GM12872 (cell line): ENCODE results near the gene FHIT.

Experiments used
- TF ChIP-seq, protein P1 (sequence below): IDR thresholded peaks from 3 replicates; pipeline ENCODE4 v1.5.1; 2011; ENCODE audit warnings: low read depth, mild to moderate bottlenecking, low read length, moderate library complexity; ENCODE audit not compliant: insufficient read depth

FHIT gene

DNA sequence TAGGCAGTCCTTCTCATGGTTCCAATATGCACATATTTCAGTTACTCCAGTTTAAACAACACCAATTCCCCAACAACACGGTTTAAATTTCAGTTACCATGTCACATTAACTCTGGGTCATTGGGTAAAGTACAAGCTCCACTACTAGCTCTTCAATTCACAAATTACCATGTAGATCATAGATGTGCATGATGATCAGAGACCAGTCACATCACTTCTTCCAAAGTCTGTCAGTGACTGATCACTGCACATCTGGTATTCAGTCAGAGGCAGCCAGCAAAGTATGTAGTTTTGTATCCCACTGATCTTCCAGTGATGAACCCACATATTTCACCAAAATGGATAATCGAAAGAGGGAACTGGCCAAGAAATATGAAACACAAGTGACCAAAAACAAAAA lies 1223.0 kb downstream of the FHIT start:
- TF ChIP-seq, protein P1, sequence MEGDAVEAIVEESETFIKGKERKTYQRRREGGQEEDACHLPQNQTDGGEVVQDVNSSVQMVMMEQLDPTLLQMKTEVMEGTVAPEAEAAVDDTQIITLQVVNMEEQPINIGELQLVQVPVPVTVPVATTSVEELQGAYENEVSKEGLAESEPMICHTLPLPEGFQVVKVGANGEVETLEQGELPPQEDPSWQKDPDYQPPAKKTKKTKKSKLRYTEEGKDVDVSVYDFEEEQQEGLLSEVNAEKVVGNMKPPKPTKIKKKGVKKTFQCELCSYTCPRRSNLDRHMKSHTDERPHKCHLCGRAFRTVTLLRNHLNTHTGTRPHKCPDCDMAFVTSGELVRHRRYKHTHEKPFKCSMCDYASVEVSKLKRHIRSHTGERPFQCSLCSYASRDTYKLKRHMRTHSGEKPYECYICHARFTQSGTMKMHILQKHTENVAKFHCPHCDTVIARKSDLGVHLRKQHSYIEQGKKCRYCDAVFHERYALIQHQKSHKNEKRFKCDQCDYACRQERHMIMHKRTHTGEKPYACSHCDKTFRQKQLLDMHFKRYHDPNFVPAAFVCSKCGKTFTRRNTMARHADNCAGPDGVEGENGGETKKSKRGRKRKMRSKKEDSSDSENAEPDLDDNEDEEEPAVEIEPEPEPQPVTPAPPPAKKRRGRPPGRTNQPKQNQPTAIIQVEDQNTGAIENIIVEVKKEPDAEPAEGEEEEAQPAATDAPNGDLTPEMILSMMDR: no peak

DNA sequence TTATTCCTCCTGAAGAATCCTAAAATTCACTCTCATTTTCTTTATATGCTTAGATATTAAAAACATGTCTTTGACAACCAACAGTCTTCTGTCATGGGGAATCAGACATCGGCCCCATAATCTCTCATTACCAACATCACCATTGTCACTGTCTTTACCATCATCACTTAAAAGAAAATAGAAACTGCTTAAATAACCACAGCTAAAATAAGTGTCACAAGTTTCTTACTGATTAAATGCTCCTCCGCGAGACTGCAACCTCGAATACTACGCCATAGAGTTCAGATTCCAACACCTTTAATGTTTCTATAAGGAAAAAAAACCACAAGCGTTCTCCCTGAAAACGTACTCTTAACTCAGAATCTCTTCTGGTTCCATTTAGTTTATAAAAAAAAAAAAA lies 1223.9 kb downstream of the FHIT start:
- TF ChIP-seq, protein P1: no peak

DNA sequence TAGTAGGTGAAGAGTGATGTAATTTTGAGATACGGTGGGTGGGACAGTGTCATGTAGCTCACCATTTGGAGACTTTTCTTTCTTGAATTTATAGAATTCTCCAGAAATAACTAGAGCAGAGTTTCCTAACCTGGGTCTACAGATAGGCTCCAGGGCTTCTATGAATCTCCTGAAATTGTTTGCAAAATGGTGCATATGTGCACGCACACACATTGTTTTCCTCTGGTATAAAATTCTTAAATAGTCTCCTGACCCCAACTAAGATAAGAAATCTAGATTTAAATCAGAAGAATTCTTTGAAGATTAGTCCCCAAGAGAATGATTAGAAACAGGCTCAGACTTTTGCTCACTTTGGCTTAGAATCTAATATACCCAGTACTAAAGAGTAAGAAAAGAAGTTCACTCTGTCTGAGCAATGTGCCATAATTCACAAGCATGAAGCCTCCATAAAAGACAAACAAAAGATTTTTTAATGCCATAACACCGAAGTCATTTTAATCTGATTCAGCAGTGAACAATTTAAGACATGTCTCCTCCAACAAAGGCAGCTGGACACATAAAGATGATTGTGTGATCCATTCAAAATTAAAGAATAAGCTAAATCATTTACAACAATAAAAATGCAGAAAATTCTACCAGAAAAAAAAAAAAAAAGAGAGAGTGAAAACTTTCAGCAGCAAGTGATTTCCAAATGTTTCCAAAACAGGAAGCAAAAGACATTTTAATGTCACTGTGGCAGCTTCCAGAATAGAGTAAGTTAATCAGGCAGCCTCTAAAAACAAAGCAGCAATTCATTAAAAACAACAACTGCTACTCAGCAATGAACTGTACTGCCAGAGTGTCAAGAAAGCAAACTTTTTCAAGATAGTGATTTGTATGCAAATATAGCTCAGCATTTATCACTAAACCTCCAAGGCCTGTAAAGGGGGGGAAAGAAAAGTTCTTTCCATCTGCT lies 1225.9 kb downstream of the FHIT start:
- TF ChIP-seq, protein P1: no peak

DNA sequence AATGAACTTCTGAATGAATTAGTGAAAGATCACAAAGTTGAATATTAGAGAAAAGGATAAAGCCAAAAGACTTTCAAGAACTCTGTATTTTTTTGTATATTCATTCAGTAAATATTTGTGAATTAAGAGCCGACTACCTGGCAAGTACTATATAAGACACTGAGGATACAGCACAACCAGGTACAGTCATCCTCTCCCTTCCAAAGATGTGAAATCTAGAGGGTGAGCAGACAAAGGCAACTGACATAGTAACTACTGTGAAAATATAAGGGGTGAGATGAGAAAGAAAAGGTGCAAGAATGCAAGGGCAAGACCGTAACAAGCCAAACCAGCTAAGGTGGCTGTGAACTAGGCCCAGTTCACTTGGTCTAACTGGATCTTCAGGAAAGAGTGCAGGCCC lies 1226.9 kb downstream of the FHIT start:
- TF ChIP-seq, protein P1: no peak

DNA sequence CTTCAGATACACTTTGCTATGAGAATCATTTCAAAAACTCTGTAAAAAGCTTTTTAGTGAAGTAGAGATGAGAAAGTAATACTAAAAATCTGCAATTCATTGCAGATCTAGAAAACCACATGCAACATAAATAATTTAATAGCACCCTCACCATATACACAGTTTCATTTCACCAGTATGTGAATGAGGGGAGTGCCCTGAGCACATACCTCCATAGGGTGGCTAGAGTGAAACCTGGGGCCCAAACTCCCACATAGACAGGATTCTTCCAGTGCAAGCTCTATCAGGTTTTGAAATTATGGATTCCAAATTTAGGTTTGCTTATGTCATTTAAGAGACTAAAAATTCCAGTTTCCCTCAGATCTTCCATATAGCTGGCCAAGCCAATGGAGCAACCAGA lies 1228.1 kb downstream of the FHIT start:
- TF ChIP-seq, protein P1: no peak

DNA sequence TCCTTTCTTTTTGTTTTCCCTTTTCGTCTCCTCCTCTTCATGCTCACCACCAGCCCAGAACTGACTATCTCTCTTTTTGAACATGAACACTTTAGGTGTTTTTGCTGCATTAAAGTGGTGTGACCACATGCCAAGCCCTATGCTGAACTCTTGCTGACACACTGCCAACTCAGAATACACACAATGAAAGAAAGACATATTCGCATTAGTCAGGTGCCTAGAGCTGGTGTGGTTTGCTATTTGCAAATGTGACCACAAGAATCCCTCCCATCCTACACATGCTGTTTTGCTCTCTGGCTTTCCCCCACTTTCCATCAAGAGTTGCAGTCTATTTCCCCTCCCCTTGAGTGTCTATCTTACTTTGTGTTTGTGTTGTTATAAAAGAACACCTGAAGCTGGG lies 1233.6 kb downstream of the FHIT start:
- TF ChIP-seq, protein P1: no peak

DNA sequence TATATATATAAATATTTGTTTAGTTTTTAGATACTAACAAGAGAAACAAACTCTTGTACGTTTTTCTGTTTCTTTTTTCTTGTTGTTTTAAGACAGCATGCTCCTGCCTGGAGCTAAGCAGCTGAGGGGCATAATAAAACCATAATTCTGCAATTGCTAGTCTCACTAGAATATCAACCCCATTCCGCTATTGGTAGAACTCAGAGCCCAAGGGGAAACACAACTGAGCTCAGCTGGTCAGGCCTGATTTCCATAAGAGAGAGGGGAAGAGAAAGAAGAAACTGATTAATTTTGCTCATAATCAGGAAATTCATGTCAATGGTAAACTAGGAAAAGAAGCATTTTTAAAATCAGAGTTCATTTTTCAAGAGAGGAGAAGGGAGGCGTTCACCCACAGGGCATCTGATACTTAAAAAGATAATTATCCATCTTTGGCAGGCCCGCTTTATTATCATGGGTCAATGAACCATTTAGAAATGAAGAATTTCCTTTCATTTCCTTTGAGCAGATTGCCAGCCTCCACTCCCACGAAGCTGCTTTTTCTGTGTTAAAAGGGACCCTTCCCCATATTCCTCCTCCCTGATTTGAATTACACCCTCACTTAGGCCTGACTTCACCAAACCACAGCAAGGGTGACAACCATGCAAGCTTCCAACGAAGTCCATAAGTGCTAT lies 1236.1 kb downstream of the FHIT start:
- TF ChIP-seq, protein P1: no peak
